Left renal cortex interstitium (tissue), 4 donors: Measurements from ENCODE around the gene CAPZA1. TPM values are rescaled to one million over a fixed set of nuclear protein-coding genes. Genes with fewer than 3 reads are reported as not detected.

Experiments
- DNase-seq, 4 donors: peaks; one replicate each; pipeline ENCODE4 v3.0.0-alpha.2; 2013; ENCODE audit warnings: low read depth in 4 of 4, low spot score in 2 of 4, missing footprints in 1 of 4
- polyA plus RNA-seq, 4 donors: library from polyadenylated mRNA; unstranded; fragments of 120-200 nt; gene quantifications; one replicate each; pipeline ENCODE4 v1.2.1, GENCODE V29; 2013; ENCODE audit not compliant: insufficient read length in 4 of 4

The CAPZA1 gene
- polyA plus RNA-seq, 4 donors = 125 to 145 (median 132) TPM

- no peak for DNase-seq
Observed at GRCh38 chr1:112711670-112712069, 92.0 kb downstream of the CAPZA1 start.

- DNase-seq = no peak
Observed at GRCh38 chr1:112712191-112712590, 92.6 kb downstream of the CAPZA1 start.

DNA sequence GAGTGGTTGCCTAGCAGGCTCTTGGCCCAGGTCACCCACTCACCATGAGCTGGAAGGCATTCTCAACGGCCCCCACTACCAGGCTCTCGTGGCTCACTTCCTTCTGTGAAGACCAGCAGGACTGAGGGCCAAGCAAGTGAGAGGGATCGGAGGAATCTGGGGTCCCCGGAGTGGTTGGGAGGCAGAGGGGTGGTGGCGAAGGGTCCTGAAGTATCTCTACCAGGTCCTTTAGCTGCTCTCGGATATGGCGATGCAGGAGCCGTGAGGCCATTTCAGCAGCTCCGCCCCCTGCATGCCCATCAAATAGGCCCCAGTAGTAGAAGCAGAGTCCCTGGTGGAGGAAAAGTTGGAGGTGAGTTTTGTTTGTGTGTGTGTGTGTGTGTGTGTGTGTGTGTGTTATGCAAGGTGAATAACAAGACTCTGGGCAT is 93.1 kb downstream of the CAPZA1 start:
- no peak for DNase-seq

DNA sequence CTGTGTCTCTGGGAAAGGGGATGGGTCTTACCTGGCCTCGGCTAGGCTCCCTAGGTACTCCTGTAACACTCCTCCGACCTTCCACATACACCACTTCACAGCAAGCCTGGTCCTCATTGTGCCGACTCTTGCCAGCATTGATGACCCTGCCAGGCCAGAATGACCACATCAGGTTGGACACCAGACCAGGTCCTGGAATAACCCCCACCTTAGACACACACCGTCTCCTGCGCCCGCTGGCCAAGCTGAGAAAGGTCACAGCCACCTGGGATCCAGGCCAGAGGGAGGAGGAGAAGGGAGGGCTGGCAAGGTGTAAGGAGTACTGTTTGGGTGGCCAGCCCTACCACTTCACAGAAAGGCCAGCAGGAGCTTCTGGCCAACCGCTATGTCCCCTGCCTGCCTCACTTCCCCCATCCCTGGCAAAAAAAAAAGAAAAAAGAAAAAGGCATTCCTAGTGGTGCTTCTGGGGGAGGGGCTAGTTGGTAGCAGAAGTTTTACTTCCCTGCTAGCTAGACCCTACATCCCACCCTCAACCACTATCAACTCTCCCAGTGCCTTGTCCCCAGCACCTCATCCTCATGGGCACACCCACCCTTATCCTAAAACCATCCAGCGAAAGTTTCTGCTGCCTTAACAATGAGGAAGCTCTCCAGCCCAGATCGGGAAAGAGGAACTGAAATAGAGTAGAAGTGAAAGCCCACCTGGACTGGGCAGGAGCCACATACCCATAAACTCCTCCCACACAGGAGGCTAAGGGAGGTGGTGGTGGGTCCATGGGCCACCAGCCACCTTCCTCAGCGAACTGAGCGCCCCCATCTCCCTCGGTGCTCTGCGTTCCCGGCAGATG is 94.1 kb downstream of the CAPZA1 start:
- no peak for DNase-seq

DNA sequence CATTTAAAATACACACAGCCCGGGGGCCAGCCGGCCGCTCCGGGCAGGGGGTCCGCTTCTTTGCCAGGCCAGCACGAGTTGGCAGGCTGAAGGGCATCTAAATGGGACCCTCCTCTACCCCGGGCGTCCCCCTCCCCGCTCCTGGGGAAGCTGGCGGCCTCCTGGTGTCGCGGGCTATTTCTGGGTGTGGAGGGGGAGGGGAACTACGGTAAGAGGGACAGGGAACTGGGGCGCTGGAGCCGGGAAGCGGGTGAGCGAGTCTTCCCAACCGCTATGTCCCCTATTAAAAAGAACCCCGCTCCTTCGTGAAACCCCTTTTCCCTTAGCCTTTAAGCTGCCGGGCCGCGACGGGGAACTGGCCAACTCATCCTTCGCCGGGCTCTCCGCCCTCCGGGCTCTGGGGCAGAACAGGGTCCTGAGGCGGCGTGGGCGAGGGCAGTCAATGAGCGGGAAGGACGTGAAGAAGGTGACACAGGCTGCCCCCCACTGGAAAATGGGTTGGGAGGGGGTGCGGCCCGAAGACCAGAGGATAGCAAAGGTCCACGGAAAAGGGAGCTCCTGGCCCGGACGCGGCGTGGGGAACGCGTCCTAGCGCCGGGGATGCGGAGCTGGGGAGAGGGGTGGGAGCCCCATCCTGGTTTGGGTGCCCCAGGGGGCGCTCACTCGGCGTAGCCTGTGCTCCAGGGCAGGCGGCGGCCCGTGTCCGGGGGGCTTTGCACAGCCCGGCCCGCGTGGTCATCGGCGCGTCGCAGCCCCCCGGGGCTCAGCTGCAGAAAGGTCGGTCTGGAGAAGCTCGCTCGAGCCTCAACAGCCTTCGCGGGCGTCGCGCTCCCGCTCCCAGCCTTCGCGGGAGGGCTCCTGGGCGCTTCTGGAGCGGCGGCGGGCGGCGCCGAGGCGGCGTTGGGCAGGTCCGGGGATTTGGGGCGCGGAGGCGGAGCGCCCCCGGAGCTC is 95.0 kb downstream of the CAPZA1 start:
- DNase-seq = no peak

DNA sequence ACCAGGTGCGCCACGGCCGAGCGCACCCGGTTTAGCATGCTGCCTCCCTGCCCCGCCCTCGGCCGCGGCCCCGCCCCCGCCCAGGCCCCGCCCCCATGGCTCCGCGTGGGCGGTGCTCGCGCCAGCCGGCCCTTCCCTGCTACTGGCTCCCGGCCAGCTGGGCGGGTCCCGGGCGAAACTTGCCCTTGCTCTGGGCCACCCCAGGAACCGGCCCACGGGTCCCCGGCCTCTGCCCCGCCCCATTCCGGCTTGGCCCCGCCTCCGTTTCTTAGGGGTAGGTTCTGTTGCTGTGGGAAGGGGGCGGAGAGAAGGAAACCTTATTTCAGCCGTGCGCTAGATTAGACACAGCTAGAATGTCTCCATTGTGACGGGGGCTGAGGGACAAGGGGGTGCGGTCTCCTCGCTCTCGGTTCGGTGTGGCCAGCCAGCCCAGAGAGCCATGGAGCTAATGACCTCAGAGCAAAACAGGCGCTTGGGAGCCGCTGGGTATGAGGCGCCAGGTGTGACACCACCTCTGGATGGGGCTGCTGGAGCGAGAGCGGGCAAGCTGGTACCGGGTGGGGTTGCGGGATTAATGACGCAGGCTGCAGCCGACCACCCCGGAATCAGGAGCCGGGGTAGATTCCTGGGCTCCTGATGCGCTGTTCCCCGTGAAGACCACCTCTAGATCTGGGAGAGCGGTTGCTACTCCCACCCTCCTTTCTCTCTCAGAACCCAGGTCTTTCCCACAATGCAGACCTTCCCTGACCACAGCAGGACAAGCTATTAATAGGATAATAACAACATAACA is 95.8 kb downstream of the CAPZA1 start, which contains the start of gene PPM1J:
Gene PPM1J, minus strand, starts transcription at position 69 of the 790 bp plus-strand sequence. Its CDS starts 31 bp downstream, at position 38.
- peak in 1 of 4 donors; percentile 83 for DNase-seq

DNA sequence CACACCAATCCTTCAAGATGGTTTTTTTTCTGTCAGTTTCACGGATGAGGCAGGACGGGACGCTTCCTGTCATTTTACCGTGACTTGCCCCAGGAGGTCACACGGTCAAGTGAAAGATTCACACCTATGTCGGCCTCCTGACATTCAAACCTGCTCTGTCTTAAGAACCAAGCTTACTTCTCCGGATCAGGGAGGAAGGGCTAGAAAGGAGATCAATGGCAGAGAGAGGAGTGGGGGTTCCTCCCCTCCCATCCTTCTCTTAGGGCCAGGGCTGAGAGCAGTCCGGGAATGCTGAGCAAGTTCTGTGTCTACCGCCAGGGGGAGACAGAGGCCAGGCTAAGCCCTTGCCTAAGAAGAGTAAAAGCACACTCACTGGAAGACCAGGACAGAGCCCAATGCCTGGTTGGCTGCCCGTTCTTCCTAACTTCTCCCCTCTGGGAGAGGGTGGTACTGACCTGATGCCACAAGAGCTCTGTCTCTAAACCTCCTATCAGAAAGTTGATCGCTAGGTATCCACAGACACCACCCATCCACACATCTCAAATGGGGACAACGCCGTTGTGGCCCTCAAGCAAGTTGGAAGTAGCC is 96.6 kb downstream of the CAPZA1 start:
- DNase-seq = peak in 1 of 4 donors; percentile 92

- no peak for DNase-seq
Observed at GRCh38 chr1:112717263-112717873, 97.7 kb downstream of the CAPZA1 start.

DNA sequence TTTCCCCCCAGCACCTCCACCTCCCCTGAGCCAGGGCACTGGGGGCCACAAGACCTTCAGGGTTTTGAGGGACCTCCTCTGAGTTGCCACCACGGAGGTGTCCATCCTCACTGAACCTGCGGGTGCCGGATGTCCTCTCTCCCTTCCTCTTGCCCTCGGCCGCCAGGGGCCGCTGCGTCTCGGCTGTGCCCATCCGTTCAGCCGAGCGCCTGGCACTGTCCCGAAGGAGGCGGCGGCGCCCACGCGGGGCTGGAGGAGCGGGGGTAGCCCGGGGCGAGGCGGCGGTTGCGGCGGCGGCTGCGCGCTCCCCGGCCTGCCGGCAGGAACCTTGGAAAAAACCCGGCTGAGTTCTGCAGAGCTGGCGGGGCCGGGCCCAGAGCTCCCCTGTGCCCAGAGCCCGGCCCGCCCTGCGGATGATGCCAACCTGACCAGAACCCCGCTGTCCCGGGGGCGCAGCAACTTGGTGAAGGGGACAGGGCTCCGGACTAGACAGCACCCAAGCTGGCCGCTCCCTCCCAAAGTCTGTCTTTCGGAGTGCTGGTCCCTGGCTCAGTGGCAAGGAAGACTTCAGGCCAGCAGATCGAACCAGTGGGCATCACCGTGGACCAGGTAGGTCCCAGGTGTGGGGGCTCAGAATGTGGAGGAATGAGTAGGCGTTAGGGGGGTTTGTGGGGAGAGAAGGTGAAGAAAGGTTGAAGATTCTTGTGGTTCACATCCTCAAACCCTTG is 99.2 kb downstream of the CAPZA1 start:
- no peak for DNase-seq

DNA sequence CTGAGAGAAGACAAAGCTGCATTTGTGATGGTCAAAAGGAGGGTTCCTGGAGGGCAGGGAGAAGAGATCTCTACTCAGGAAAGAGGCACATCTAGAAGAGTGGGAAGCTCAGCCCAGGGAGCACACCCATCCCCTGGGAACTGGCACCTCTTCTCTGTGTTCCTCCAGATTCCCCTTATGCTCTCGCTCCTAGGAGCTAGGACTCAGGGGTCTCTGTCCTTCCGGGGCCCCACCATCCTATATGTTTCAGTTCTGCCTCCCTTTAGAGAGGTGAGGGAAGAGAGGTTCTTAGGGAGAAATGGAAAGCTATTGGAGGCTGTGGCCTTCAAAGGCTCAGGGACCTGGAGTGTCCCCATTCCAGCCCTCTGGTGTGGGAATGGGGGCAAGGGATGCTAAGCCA is 100.1 kb downstream of the CAPZA1 start:
- DNase-seq = no peak

- DNase-seq = no peak
Observed at GRCh38 chr1:112720800-112721199, 101.2 kb downstream of the CAPZA1 start.

Other genes with a start within 250 kb of the CAPZA1 start
- 10 to 100 TPM; 36.9 to 41.2 (median 40.5) TPM for gene CTTNBP2NL, start 223.6 kb upstream of the CAPZA1 start, polyA plus RNA-seq
- gene WNT2B, start 110.9 kb upstream of the CAPZA1 start, polyA plus RNA-seq = 1 to 10 TPM; 1.9 to 4.8 (median 3.4) TPM
- 10 to 100 TPM; 26.0 to 33.4 (median 28.4) TPM for gene ST7L, start 691 bp upstream of the CAPZA1 start, polyA plus RNA-seq
- 10 to 100 TPM; 60.8 to 87.7 (median 70.4) TPM for gene MOV10, start 54.8 kb downstream of the CAPZA1 start, polyA plus RNA-seq
- 100 to 1,000 TPM; 201 to 253 (median 223) TPM for gene RHOC, start 87.3 kb downstream of the CAPZA1 start, polyA plus RNA-seq
- gene PPM1J, start 95.5 kb downstream of the CAPZA1 start, polyA plus RNA-seq = 1 to 10 TPM in 3 of 4 donors, under 1 TPM in 1; 0.96 to 1.8 (median 1.3) TPM